HepG2 (cell line): ENCODE results near the gene CHCHD5. TPM values are rescaled to one million over a fixed set of nuclear protein-coding genes. Genes with fewer than 3 reads are reported as not detected.

Experiments
- ATAC-seq: fragments of 200-7000 bp; cut with Tn5 transposase; 3 replicates; pipeline ENCODE4 v1.9.1; 2020; ENCODE audit warnings: mild to moderate bottlenecking, moderate library complexity
- BruUV-seq: library from RNA; stranded (reverse); fragments of 400-500 nt; replicated peaks from 2 replicates; lab custom pipeline; 2021; lab: Mats Ljungman, UMichigan
- CTCF ChIA-PET: fragments of 300-600 bp; formaldehyde crosslinking; extraction: SDS; loops from one replicate; lab custom pipeline; 2021; ENCODE audit warnings: low total read pairs, inconsistent platforms, low intra/inter-chr PET ratio; lab: Yijun Ruan, JAX
- POLR2A ChIA-PET: fragments of 350-600 bp; sonication (Branson Sonifier 250); formaldehyde crosslinking; loops from one replicate; lab custom pipeline; 2020; ENCODE audit warnings: antibody characterized with exemption, inconsistent platforms; lab: Yijun Ruan, JAX
- DNase-seq: peaks from one replicate; pipeline ENCODE4 v3.0.0-alpha.2; 2015; ENCODE audit warnings: low spot score
- FAIRE-seq: peaks from 3 replicates; lab custom pipeline; 2011; peaks lifted over from hg19 to GRCh38; lab: Jason Lieb, UNC
- H2AFZ ChIP-seq: one replicate; pipeline ENCODE4 v1.6.1; 2011; ENCODE audit warnings: low read length, inconsistent platforms
- H3K27ac ChIP-seq: fragments of 300-600 bp; 3 replicates; pipeline ENCODE4 v1.8.0; 2011; ENCODE audit warnings: mixed run types, mild to moderate bottlenecking, mixed read lengths, low read length, inconsistent platforms; ENCODE audit not compliant: insufficient read depth; ENCODE audit errors: extremely low read length
- H3K27me3 ChIP-seq, 2 experiments: fragments of 200-600 bp in 1 of 2; 2 replicates in 1 of 2; 3 replicates in 1 of 2; pipeline versions ENCODE4 v1.6.0 to v1.8.0; 2011; ENCODE audit warnings: low read length in 2 of 2, mild to moderate bottlenecking in 2 of 2, moderate library complexity in 2 of 2, inconsistent platforms in 1 of 2; ENCODE audit not compliant: insufficient read depth in 2 of 2, control insufficient read depth in 1 of 2
- H3K36me3 ChIP-seq, 2 experiments: fragments of 200-600 bp in 1 of 2; replicated peaks in 1 of 2; 2 replicates in 1 of 2; 3 replicates in 1 of 2; pipeline versions ENCODE4 v1.5.1 to v1.8.0; 2011; ENCODE audit warnings: low read length in 2 of 2, inconsistent platforms in 1 of 2; ENCODE audit not compliant: insufficient read depth in 2 of 2, control insufficient read depth in 1 of 2
- H3K4me1 ChIP-seq: 2 replicates; pipeline ENCODE4 v1.5.1; 2012; ENCODE audit warnings: low read length, inconsistent platforms; ENCODE audit not compliant: insufficient read depth
- H3K4me2 ChIP-seq: 2 replicates; pipeline ENCODE4 v1.6.0; 2011; ENCODE audit warnings: low read depth, low read length, inconsistent platforms
- H3K4me3 ChIP-seq, 3 experiments: fragments of 200-600 bp in 1 of 3; sonication (generic), shearing (Covaris generic) in 1 of 3; replicated peaks in 1 of 3; 2 replicates each; pipeline ENCODE4 v1.5.1; 2011 to 2016; ENCODE audit warnings: low read length in 3 of 3, inconsistent platforms in 2 of 3, low read depth in 2 of 3, mild to moderate bottlenecking in 2 of 3, control low read depth in 1 of 3, mixed read lengths in 1 of 3; ENCODE audit not compliant: insufficient read depth in 1 of 3
- H3K79me2 ChIP-seq: one replicate; pipeline ENCODE4 v1.6.1; 2011; ENCODE audit warnings: low read length, inconsistent platforms; ENCODE audit not compliant: insufficient read depth
- H3K9ac ChIP-seq: 2 replicates; pipeline ENCODE4 v1.6.0; 2011; ENCODE audit warnings: mild to moderate bottlenecking, low read depth, low read length, inconsistent platforms; ENCODE audit not compliant: insufficient read depth
- H3K9me3 ChIP-seq: 2 replicates; pipeline ENCODE4 v1.5.1; 2012; ENCODE audit warnings: mild to moderate bottlenecking, low read length
- H4K20me1 ChIP-seq: 2 replicates; pipeline ENCODE4 v1.6.0; 2011; ENCODE audit warnings: inconsistent platforms, mild to moderate bottlenecking, low read length, moderate library complexity; ENCODE audit not compliant: insufficient read depth
- FOSL2 ChIP-seq: sonication (generic); formaldehyde crosslinking; IDR thresholded peaks from 2 replicates; pipeline ENCODE4 v1.4.0; 2020; ENCODE audit warnings: missing genetic modification reagents
- FOXO4 ChIP-seq: sonication (generic); formaldehyde crosslinking; conservative IDR thresholded peaks from 2 replicates; pipeline ENCODE4 v1.8.1; 2023; ENCODE audit warnings: missing genetic modification reagents
- MTA1 ChIP-seq: sonication (generic); formaldehyde crosslinking; IDR thresholded peaks from 2 replicates; pipeline ENCODE4 v1.4.0; 2020; ENCODE audit warnings: missing genetic modification reagents, mild to moderate bottlenecking, borderline replicate concordance
- ZNF251 ChIP-seq: sonication (generic); formaldehyde crosslinking; IDR thresholded peaks from 2 replicates; pipeline ENCODE4 v1.9.0; 2021; ENCODE audit warnings: mild to moderate bottlenecking, missing genetic modification reagents
- ZNF552 ChIP-seq: sonication (generic); formaldehyde crosslinking; IDR thresholded peaks from 2 replicates; pipeline ENCODE4 v1.9.0; 2022; ENCODE audit warnings: missing genetic modification reagents, mild to moderate bottlenecking, borderline replicate concordance
- ZSCAN20 ChIP-seq: sonication (generic); formaldehyde crosslinking; IDR thresholded peaks from 2 replicates; pipeline ENCODE4 v1.4.0; 2020; ENCODE audit warnings: missing genetic modification reagents, mild to moderate bottlenecking, borderline replicate concordance
- WGBS: methylation state at CpG from one replicate; pipeline ENCODE4 v1.1.6; 2017; ENCODE audit warnings: low lambda C conversion rate; 5-methylcytosine and 5-hydroxymethylcytosine counted together
- in situ Hi-C: cut with HindIII; loops from 2 replicates; pipeline ENCODE4 v1.10.0; 2017; ENCODE audit warnings: low pct_unique_long_range_greater_than_20kb; ENCODE audit not compliant: extremely low pct_ligation_motif_present
- intact Hi-C: fragments of 100-400 bp; cut with micrococcal nuclease; formaldehyde crosslinking; loops from one replicate; pipeline ENCODE4 v1.10.0; 2022; ENCODE audit not compliant: unreplicated experiment
- polyA plus RNA-seq, 8 experiments: library from polyadenylated mRNA; depleted of rRNA in 3 of 8; stranded (reverse) in 7 of 8; unstranded in 1 of 8; fragments of >200 nt; fragmentation: Illumina TruSeq in 4 of 8; extraction: Trizol in 4 of 8; gene quantifications; 2 replicates each; pipeline versions ENCODE4 v1.2.1 to v1.2.3, GENCODE V29; 2011 to 2016; ENCODE audit warnings: low read depth in 4 of 8, missing spikeins in 1 of 8, mixed read lengths in 1 of 8; ENCODE audit not compliant: insufficient read depth in 1 of 8
- total RNA-seq, 5 experiments: library from RNA; depleted of rRNA; stranded (reverse); fragments of >200 nt; fragmentation: Illumina TruSeq; extraction: Trizol; gene quantifications; 2 replicates each; pipeline ENCODE4 v1.2.3, GENCODE V29; 2016; ENCODE audit warnings: low read depth in 1 of 5

CHCHD5 gene
- total and polyA plus RNA-seq, 2 of the 13 experiments (the other 11 are each of a cell fraction or from before 2014, with no cell fraction given) = 19.0 to 23.9 TPM

GRCh38 chr2:112623913-112624777 is 39.7 kb downstream of the CHCHD5 start:
- intact Hi-C loops = no loop called here
- no peak for ATAC-seq
- H2AFZ ChIP-seq = no peak overlapping the region

More at GRCh38 chr2:112623913-112624777, 39.7 kb downstream of the CHCHD5 start:
- POLR2A ChIA-PET = interaction anchor here (1.9 kb wide), 1 partner anchor 102 kb away, joined by 4 read pairs; no protein-coding TSS in a partner anchor
- DNase-seq = no peak
- WGBS = 41% methylated on average over 11 of the region's 11 CpGs
- H3K9ac ChIP-seq = no peak overlapping the region
- no peaks in the 10 kb centered on the region for H4K20me1 ChIP-seq
- no peak for TF ChIP-seq ZSCAN20 (CRISPR knock-in tag)
- no peak for TF ChIP-seq ZNF251 (CRISPR knock-in tag)
- TF ChIP-seq FOXO4 = 0 out of 2 replicates have a peak, but pooled peaks have one; percentile 38
- TF ChIP-seq ZNF552 = no peak
- no peak for TF ChIP-seq MTA1 (CRISPR knock-in tag)
- 0 out of 2 replicates have a peak, but pooled peaks have one; percentile 33 for TF ChIP-seq FOSL2 (CRISPR knock-in tag)
- peaks cover 0 to 11% of the 10 kb centered on the region in 2 experiments; a peak in 2 of 5 replicates for H3K27me3 ChIP-seq
- no TSS peak for BruUV-seq
- no peak overlapping the region for H3K4me3 ChIP-seq
- in situ Hi-C loops = no loop called here
- no peak overlapping the region for H3K27ac ChIP-seq
- H3K79me2 ChIP-seq = no peaks in the 10 kb centered on the region
- H3K4me1 ChIP-seq = peaks cover 15% of the 10 kb centered on the region; the same call in 1 of the 2 replicates
- no peaks in the 10 kb centered on the region for H3K36me3 ChIP-seq
- CTCF ChIA-PET = interaction anchor here (2.1 to 7.3 kb wide), 2 partner anchors 24 to 102 kb away, joined by 5 to 113 read pairs; no protein-coding TSS in a partner anchor
- FAIRE-seq = no peak
- H3K9me3 ChIP-seq = no peaks in the 10 kb centered on the region
- no peak overlapping the region for H3K4me2 ChIP-seq
